GM18508 (cell line): Measurements from ENCODE around the gene FGFBP3.

Source experiments
- ATAC-seq: cut with Tn5 transposase; IDR thresholded peaks from one replicate; pipeline ENCODE4 v1.9.1; 2021; ENCODE audit warnings: moderate number of reproducible peaks; ENCODE audit not compliant: insufficient read depth, unreplicated experiment

The FGFBP3 gene

GRCh38 chr10:91909117-91909677 is at the start of gene FGFBP3:
FGFBP3 (minus strand) TSS chr10:91909486; CDS start chr10:91908969, 517 bp downstream.
- no peak for ATAC-seq

- no peak for ATAC-seq
These were observed 47.8 kb upstream of the FGFBP3 start for GRCh38 chr10:91957091-91957490.

GRCh38 chr10:91955114-91955513 is 45.8 kb upstream of the FGFBP3 start:
- no peak for ATAC-seq

GRCh38 chr10:91953600-91954160 is 44.4 kb upstream of the FGFBP3 start:
- no peak for ATAC-seq

GRCh38 chr10:91944880-91945630 is 35.8 kb upstream of the FGFBP3 start:
- peak; percentile 73 for ATAC-seq

GRCh38 chr10:91941426-91941825 is 32.1 kb upstream of the FGFBP3 start:
- no peak for ATAC-seq

GRCh38 chr10:91939653-91940052 is 30.4 kb upstream of the FGFBP3 start:
- no peak for ATAC-seq

GRCh38 chr10:91935886-91936285 is 26.6 kb upstream of the FGFBP3 start:
- ATAC-seq: no peak

- ATAC-seq: no peak
These were observed 23.5 kb upstream of the FGFBP3 start for GRCh38 chr10:91932737-91933136.

GRCh38 chr10:91931526-91932190 is 22.4 kb upstream of the FGFBP3 start:
- ATAC-seq: no peak

GRCh38 chr10:91930939-91931338 is 21.7 kb upstream of the FGFBP3 start:
- ATAC-seq: no peak

GRCh38 chr10:91925022-91925320 is 15.7 kb upstream of the FGFBP3 start:
- ATAC-seq: no peak

GRCh38 chr10:91924212-91925021 is 15.1 kb upstream of the FGFBP3 start:
- no peak for ATAC-seq

- peak; percentile 92 for ATAC-seq
These were observed 14.3 kb upstream of the FGFBP3 start, which contains the start of gene BTAF1 for GRCh38 chr10:91923371-91924211. BTAF1 (plus strand) TSS chr10:91923770; CDS start chr10:91924077, 307 bp downstream.

- no peak for ATAC-seq
These were observed 10.4 kb upstream of the FGFBP3 start for GRCh38 chr10:91919651-91920050.

- ATAC-seq: no peak
These were observed 1.2 kb upstream of the FGFBP3 start for GRCh38 chr10:91910467-91910866.

- peak; percentile 65 for ATAC-seq
These were observed 759 bp downstream of the FGFBP3 start for GRCh38 chr10:91908337-91909116.

GRCh38 chr10:91907914-91908336 is 1.4 kb downstream of the FGFBP3 start:
- peak; percentile 16 for ATAC-seq
